ENCODE results near the gene VDAC1.
A peak's percentile ranks its signal among the peaks of the same experiment; 100 is the strongest.
"Not testable (repeated sequence)": the region's sequence is repeated elsewhere in the genome, so short reads cannot be mapped to it uniquely, and the experiment has no call there.

VDAC1 gene, protein sequence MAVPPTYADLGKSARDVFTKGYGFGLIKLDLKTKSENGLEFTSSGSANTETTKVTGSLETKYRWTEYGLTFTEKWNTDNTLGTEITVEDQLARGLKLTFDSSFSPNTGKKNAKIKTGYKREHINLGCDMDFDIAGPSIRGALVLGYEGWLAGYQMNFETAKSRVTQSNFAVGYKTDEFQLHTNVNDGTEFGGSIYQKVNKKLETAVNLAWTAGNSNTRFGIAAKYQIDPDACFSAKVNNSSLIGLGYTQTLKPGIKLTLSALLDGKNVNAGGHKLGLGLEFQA

GRCh38 chr5:134004626-134005416 is at the start of gene VDAC1:
Gene VDAC1 (minus strand): TSS chr5:134004975. CDS start chr5:133993012, 11,963 bp downstream.
- peak; percentile 34 for DNase-seq

DNA sequence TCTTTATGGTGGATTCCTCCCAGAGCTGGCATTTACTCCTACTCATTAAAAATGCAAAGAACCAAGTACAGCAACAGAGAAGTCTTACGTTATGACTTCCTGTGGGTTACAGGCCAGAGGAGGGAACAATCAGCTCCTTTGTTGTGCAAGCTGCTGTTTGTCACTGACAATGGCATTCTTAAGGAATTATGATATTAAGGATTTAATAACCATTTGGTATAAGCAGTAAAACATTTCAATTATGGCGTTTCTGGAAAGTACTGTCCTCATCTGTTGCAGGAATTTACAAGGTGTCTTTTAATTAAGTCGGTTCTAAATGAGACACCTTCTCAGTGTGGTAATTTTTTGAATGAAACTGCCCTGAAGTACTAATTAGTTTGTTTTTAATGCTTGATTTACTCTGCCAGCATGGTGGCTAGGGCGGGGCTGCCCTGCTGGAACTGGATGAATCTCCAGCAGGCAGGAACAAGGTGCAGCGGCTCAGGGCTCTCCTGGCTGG is 49.1 kb upstream of the VDAC1 start:
- no peak for DNase-seq

GRCh38 chr5:134053314-134053839 is 48.6 kb upstream of the VDAC1 start:
- no peak for DNase-seq

GRCh38 chr5:134051305-134051704 is 46.5 kb upstream of the VDAC1 start:
- DNase-seq, result no peak

- no peak for DNase-seq
Measured at GRCh38 chr5:134048864-134049263, 44.1 kb upstream of the VDAC1 start.

DNA sequence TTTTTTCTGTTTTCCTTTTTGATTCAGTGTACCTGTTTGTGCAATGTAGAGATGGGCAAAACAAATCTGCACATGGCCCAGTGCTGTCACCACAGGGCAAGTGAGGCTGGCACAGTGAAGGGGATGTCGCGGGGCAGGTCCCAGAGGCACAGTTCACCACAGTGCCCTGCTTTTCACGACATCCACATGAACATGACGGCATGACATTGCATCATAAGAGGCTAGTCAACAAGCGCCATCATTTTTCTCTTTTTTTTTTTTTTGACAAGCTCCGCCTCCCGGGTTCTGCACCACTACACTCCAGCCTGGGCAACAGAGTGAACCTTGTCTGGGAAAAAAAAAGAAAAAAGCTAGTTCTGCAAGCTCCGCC is 42.9 kb upstream of the VDAC1 start:
- DNase-seq, result no peak

GRCh38 chr5:134046801-134047686 is 42.3 kb upstream of the VDAC1 start:
- no peak for DNase-seq

DNA sequence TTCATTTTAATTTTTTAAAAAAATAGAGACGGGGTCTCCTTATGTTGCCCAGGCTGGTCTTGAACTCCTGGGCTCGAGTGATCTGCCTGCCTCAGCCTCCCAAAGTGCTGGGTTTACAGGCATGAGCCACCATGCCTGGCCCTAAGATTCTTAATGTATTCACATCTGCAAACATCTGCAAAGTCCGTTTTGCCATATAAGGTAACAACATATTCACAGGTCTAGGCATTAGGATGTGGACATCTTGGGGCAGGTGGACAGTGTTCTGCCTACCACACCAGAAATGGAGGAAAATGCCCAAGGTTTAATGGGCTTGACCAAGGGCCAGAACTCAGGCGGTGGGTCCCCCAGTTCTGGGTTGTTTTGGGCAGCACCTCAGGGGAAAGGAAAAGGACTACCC is 41.6 kb upstream of the VDAC1 start:
- no peak for DNase-seq

GRCh38 chr5:134043793-134044792 is 39.3 kb upstream of the VDAC1 start:
- no peak for DNase-seq

GRCh38 chr5:134041570-134042411 is 37.0 kb upstream of the VDAC1 start:
- no peak for DNase-seq

GRCh38 chr5:134038138-134038537 is 33.4 kb upstream of the VDAC1 start:
- DNase-seq, result no peak

DNA sequence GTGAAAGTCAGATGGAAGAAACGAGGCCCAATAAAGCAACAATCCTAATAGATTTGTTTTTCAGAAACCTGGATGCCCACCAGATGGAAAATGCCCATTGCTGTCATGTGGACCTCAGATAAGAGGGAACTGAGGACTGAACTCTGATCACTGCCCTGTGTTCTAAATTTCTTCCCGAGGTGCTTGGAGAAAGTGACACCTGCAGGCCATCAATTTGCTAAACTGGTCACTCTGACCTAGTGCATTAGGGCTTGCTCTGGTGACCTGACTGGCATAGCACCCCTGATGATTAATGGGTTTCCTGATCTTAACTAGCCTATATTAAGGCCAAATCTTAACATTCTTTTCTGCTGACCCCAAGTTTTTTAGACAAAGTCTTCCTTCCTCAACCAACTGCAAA is 32.4 kb upstream of the VDAC1 start:
- no peak for DNase-seq

DNA sequence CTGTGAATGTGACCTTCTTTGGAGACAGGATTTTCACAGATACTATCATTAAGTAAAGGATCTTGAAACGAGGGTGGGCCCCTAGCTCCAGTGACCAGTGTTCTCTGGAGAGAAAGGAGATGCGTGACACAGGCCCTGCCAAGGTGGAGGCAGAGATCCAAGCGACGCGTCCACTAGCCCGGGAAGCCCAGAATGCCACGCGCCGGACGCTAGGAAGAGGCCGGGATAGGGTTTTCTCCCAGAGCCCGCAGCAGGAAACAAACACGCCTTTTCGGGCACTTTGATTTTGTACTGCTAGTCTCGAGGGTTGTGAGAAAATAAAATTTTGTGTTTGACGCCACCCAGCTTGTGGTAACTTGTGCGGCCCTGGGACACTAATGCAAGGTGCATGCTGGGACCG is 29.6 kb upstream of the VDAC1 start:
- DNase-seq, result no peak

DNA sequence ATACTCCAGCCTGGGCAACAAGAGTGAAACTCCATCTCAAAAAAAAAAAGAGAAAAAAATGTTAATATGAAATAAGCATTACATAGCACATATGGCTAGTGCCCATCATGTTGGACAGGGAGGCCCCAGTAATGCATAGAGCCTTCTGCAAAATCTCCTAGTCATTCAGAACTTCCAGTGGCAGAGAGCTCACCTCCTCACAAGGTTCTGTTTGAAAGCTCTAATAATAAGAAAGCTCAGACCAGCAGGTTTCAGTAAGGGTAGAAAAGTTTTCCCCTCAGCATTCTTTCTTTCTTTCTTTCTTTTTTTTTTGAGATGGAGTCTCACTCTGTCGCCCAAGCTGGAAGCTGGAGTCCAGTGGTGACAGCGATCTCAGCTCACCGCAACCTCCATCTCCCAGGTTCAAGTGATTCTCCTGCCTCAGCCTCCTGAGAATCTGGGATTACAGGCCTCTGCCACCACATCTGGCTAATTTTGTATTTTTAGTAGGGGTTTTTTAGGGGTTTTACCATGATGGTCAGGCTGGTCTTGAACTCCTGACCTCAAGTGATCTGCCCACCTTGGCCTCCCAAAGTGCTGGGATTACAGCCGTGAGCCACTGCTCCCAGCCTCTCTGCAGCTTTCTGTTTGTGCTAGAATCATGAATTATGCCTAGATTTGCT is 25.7 kb upstream of the VDAC1 start:
- not testable (repeated sequence) for DNase-seq

- no peak for DNase-seq
Measured at GRCh38 chr5:134029156-134029555, 24.4 kb upstream of the VDAC1 start.

GRCh38 chr5:134028496-134028895 is 23.7 kb upstream of the VDAC1 start:
- no peak for DNase-seq

- no peak for DNase-seq
Measured at GRCh38 chr5:134027288-134027615, 22.5 kb upstream of the VDAC1 start.

GRCh38 chr5:134026521-134027287 is 21.9 kb upstream of the VDAC1 start:
- DNase-seq, result no peak

- no peak for DNase-seq
Measured at GRCh38 chr5:134025786-134026185, 21.0 kb upstream of the VDAC1 start.

DNA sequence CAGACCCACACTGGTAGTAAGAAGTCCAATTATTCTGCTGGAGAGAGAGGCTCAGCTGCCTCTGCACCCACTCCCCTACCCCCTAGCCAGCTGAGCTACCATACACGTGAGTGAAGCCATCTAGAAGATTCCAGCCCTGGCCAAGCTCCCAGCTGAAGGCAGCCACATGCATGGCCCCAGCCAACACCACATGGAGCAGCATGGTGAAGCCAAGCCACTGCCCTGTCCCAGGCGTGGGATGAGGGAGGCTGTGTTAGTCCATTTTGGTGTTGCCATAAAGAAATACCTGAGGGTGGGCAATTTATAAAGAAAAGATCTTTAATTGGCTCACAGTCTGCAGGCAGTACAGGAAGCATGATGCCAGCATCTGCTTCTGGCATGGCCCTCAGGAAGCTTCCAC is 20.0 kb upstream of the VDAC1 start:
- DNase-seq, result no peak

Data from NCI-H2227 treated with DMSO at 0.1 percent for 48 hours (cell line).